Psoas muscle (tissue), 8 donors: ENCODE measurements around the gene PHETA2. TPM values are rescaled to one million over a fixed set of nuclear protein-coding genes. Genes with fewer than 3 reads are reported as not detected.
A peak's percentile ranks its signal among the peaks of the same experiment; 100 is the strongest.
"Not testable (repeated sequence)": the region's sequence is repeated elsewhere in the genome, so short reads cannot be mapped to it uniquely, and the experiment has no call there.

Experiments
- ATAC-seq, 4 donors: fragments of 200-7000 bp; cut with Tn5 transposase; one replicate each; pipeline ENCODE4 v1.9.1; 2020; ENCODE audit warnings: moderate library complexity in 3 of 4, mild to moderate bottlenecking in 2 of 4
- DNase-seq, 2 donors: peaks; one replicate each; pipeline ENCODE4 v3.0.0-alpha.2; 2020
- H3K27ac ChIP-seq: fragments of 200-600 bp; one replicate; pipeline ENCODE4 v1.8.0; 2022
- H3K27me3 ChIP-seq, 3 donors: fragments of 200-600 bp in 1 of 3; one replicate each; pipeline versions ENCODE4 v1.6.1 to v1.8.0; 2013 to 2022; ENCODE audit warnings: low read length in 2 of 3, mild to moderate bottlenecking in 2 of 3, moderate library complexity in 1 of 3; ENCODE audit not compliant: insufficient read depth in 3 of 3
- H3K36me3 ChIP-seq, 2 donors: fragments of 200-600 bp in 1 of 2; one replicate each; pipeline versions ENCODE4 v1.6.1 to v1.8.0; 2013 to 2022; ENCODE audit warnings: low read depth in 1 of 2, mild to moderate bottlenecking in 1 of 2, moderate library complexity in 1 of 2; ENCODE audit not compliant: insufficient read depth in 1 of 2
- H3K4me1 ChIP-seq: fragments of 200-600 bp; one replicate; pipeline ENCODE4 v1.8.0; 2022
- H3K4me3 ChIP-seq: fragments of 200-600 bp; one replicate; pipeline ENCODE4 v1.8.0; 2022; ENCODE audit warnings: mild to moderate bottlenecking
- H3K9me3 ChIP-seq: fragments of 200-600 bp; one replicate; pipeline ENCODE4 v1.8.0; 2022
- CTCF ChIP-seq: fragments of 200-600 bp; IDR thresholded peaks from one replicate; pipeline ENCODE4 v1.8.0; 2022; ENCODE audit warnings: antibody characterized with exemption
- WGBS, 3 donors: extraction: QIAGEN DNeasy Blood & Tissue Kit; methylation state at CpG; one replicate each; pipeline versions ENCODE4 v1.1.6 to v1.1.7; 2013; 5-methylcytosine and 5-hydroxymethylcytosine counted together
- intact Hi-C, 2 donors: fragments of 100-400 bp; cut with DNase I; formaldehyde crosslinking; loops; one replicate each; pipeline versions ENCODE4 v1.11.0 to v1.14.2; 2022
- polyA plus RNA-seq, 3 donors: library from polyadenylated mRNA; stranded (reverse); fragments of 200-250 nt; gene quantifications; one replicate each; pipeline ENCODE4 v1.2.3, GENCODE V29; 2013
- total RNA-seq, 4 donors: library from RNA; stranded (reverse); fragmentation: NEBNext Ultra II Directional in 2 of 4; extraction: Animal tissue kit (Norgen Biotek cat#: 25700) in 2 of 4; gene quantifications; one replicate each; pipeline versions ENCODE4 v1.2.1 to v1.2.4, GENCODE V29; 2021 to 2023
- donor health status: healthy with polysubstance abuse.
- donor health status: DM: no; HTN: no; CAD: no; lungs with moderate emphysema.
- donor health status: Bipolar disorder and iron deficiency.
- donor health status: healthy.
- donor health status: DM: yes; HTN: yes; CAD: no.
- donor health status: DM: no; HTN: no; CAD: no.
- donor health status: DM: no; HTN: no; CAD: no.
- donor health status: DM: yes; HTN: yes; CAD: no.

PHETA2 gene
- total and polyA plus RNA-seq, 7 donors, result 1.4 to 2.4 (median 2.2) TPM

- ATAC-seq (no peak), DNase-seq (no peak)
- Histone ChIP-seq H3K27ac (no peak overlapping the region), H3K4me3 (no peak overlapping the region), H3K27me3 (no peaks in the 10 kb centered on the region), H3K36me3 (peaks cover 0 to 49% of the 10 kb centered on the region in 2 donors), H3K4me1 (peaks cover 18% of the 10 kb centered on the region), H3K9me3 (no peaks in the 10 kb centered on the region)
- TF ChIP-seq CTCF, result no peak
- 90 to 98% (median 98%) methylated on average over 14 of the region's 14 CpGs for WGBS, 3 donors
- intact Hi-C loops, result loop anchor here in 1 of 2 donors (10.0 kb wide), 1 partner anchor 253 kb away; no protein-coding TSS in a partner anchor
Measured at GRCh38 chr22:42067671-42068251, 6.3 kb upstream of the PHETA2 start.

GRCh38 chr22:42068291-42068690, 5.8 kb upstream of the PHETA2 start:
- H3K9me3 ChIP-seq, result no peaks in the 10 kb centered on the region
- no peak overlapping the region for H3K27ac ChIP-seq
- ATAC-seq (no peak), DNase-seq (no peak)
- TF ChIP-seq CTCF, result no peak
- peaks cover 18% of the 10 kb centered on the region for H3K4me1 ChIP-seq
- H3K4me3 ChIP-seq, result no peak overlapping the region
- H3K27me3 ChIP-seq, result no peaks in the 10 kb centered on the region
- WGBS, 3 donors, result 89 to 94% (median 92%) methylated on average over 4 of the region's 4 CpGs
- intact Hi-C loops, result loop anchor here in 1 of 2 donors (10.0 kb wide), 1 partner anchor 253 kb away; no protein-coding TSS in a partner anchor
- H3K36me3 ChIP-seq, result peaks cover 0 to 43% of the 10 kb centered on the region in 2 donors

- Histone ChIP-seq H3K27me3 (no peaks in the 10 kb centered on the region), H3K4me3 (peak overlapping the region; percentile 74), H3K36me3 (peaks cover 0 to 35% of the 10 kb centered on the region in 2 donors), H3K27ac (peak overlapping the region; percentile 83), H3K9me3 (no peaks in the 10 kb centered on the region), H3K4me1 (peaks cover 22% of the 10 kb centered on the region)
- 15 to 18% (median 16%) methylated on average over 19 of the region's 19 CpGs for WGBS, 3 donors
- TF ChIP-seq CTCF, result no peak
- intact Hi-C loops, result loop anchor here (10.0 kb wide), 1 partner anchor 255 kb away; no protein-coding TSS in a partner anchor
- ATAC-seq (peak in 3 of 4 donors; percentile 1 to 11 (median 5)), DNase-seq (no peak)
Measured at GRCh38 chr22:42069801-42070516, 4.1 kb upstream of the PHETA2 start.

GRCh38 chr22:42070517-42071422, 3.3 kb upstream of the PHETA2 start, which contains the start of gene NAGA:
Gene NAGA (minus strand): TSS chr22:42070812. CDS start chr22:42070297, 515 bp downstream.
- TF ChIP-seq CTCF, result no peak
- Histone ChIP-seq H3K4me1 (peaks cover 22% of the 10 kb centered on the region), H3K27ac (peak within 1 kb of the TSS; percentile 83), H3K9me3 (no peaks in the 10 kb centered on the region), H3K36me3 (peaks cover 0 to 27% of the 10 kb centered on the region in 2 donors), H3K4me3 (peak within 1 kb of the TSS; percentile 74), H3K27me3 (no peaks in the 10 kb centered on the region)
- DNase-seq, result peak; percentile 96 to 98
- intact Hi-C loops, result loop anchor here in 1 of 2 donors (10.0 kb wide), 1 partner anchor 256 kb away; no protein-coding TSS in a partner anchor
- peak; percentile 95 to 98 (median 98) for ATAC-seq
- WGBS, 3 donors, result 0 to 1% (median 1%) methylated on average over 45 to 56 of the region's 56 CpGs

- H3K27me3 ChIP-seq, H3K9me3 ChIP-seq, DNase-seq, ATAC-seq: not testable (repeated sequence)
- H3K4me1 ChIP-seq, result peaks cover 22% of the 10 kb centered on the region
- peak overlapping the region; percentile 74 for H3K4me3 ChIP-seq
- intact Hi-C loops, result loop anchor here in 1 of 2 donors (10.0 kb wide), 1 partner anchor 257 kb away; no protein-coding TSS in a partner anchor
- peaks cover 0 to 19% of the 10 kb centered on the region in 2 donors for H3K36me3 ChIP-seq
- WGBS, 3 donors, result 56 to 73% (median 67%) methylated on average over 7 of the region's 7 CpGs
- peak overlapping the region; percentile 83 for H3K27ac ChIP-seq
Measured at GRCh38 chr22:42071508-42071907, 2.5 kb upstream of the PHETA2 start.
